GM19467 (cell line): ENCODE results near the gene COX6B2.
"Not testable (repeated sequence)": the region's sequence is repeated elsewhere in the genome, so short reads cannot be mapped to it uniquely, and the experiment has no call there.

Experiments used
- ATAC-seq: cut with Tn5 transposase; IDR thresholded peaks from one replicate; pipeline ENCODE4 v1.9.1; 2021; ENCODE audit warnings: mild to moderate bottlenecking, moderate library complexity; ENCODE audit not compliant: unreplicated experiment

The COX6B2 gene, protein sequence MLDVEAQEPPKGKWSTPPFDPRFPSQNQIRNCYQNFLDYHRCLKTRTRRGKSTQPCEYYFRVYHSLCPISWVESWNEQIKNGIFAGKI

DNA sequence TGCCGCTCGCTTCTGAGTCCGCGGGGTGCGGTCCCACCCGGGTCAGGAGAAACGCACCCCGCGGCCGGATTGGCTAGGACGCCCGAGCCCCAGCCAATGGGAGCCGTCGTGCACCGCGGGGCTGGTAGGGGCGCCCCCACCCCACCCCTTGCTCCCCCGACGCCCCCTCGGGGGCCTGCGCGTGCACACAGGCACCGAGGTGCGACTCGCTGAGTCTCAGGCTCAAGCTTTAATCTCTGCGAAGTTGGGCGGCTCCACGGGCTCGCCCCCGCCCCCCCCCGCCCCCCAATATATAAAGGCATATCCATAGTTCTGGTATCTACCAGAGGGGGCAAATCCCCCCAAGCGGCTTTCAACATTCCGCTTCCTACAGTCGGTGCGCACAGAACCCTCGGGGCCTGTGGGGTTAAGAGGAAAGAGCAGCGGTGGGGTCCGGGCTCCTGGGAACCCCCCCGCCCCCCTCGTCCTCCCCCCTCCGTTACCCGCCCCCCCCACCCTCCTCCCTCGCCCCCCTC lies at the start of gene COX6B2:
TSS of gene COX6B2 (minus strand) at position 22 of the 515 bp plus-strand sequence. CDS start 198 bp downstream, outside the sequence.
- no peak for ATAC-seq

DNA sequence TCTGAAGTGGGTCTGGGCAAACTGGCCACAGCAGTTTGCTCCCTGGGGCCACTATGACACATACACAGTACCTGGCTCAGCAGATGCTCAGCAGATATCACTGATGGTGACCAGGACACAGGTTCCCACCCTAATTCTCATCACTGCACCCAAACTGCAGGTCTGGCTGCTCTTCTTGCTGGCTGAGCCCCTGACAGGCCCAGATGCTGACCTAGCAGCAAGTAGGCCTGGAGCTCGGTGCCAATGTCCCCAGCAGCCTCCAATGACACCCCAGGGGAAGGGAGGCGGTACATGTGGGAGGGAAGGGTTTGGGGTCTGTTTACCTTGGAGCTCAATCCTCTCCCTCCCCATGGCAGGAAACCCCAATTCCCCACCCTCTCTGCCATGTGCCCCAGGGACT lies 48.0 kb upstream of the COX6B2 start:
- no peak for ATAC-seq

DNA sequence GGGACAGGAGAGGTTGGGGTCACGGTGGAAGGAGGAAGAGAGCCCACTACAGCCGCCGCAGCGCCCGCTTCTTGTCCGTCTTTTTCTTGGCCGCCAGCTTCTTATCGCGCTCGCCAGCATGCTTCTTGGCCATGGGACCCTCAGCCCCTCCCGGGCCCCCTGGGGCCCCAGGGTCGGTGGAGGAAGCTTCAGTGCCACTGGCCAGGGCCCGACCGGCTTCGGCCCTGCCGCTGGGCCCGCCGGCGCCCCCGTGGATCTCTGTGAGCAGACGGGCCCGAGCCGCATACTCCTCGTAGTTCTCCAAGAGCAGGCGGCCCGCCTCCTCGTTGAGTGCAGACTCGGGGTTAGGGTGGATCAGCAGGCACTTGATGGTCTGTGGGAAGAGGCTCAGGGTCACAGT lies 46.9 kb upstream of the COX6B2 start:
- not testable (repeated sequence) for ATAC-seq

DNA sequence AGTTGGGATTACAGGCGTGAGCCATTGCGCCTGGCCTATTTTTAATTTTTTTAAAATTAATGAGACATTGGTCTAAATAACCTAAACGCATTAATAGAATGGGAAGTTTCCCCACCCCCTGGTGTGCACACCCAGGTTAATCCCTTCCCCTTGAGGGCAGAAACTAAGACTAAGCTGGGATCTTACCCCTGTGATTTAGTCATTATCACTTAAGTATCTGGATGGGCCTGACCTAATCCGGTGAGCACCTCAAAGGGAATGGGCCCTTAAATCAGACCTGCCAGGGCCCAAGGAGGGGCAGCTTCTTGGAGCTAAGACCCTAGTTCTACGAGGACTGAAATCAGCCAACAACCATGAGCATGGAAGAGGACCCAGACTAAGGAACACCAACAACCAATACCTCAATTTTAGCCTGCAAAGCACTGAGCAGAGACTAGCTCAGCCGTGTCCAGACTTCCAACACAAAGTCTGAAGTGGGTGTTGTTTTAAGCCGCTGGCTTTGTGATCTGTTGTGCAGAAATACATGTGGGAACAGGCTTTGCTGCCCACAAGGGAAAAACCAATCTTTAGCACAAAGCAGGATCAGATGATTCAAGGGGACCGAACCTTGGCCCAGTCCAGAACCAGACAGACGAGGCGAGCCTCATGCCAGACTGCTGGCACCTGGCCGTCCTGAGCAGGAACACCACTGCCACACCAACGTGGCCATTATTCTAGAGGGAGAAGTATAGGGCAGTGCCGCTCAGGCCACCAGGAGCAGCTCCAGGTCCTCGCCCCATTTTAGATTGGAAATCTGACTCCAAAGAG lies 46.0 kb upstream of the COX6B2 start:
- ATAC-seq: no peak

DNA sequence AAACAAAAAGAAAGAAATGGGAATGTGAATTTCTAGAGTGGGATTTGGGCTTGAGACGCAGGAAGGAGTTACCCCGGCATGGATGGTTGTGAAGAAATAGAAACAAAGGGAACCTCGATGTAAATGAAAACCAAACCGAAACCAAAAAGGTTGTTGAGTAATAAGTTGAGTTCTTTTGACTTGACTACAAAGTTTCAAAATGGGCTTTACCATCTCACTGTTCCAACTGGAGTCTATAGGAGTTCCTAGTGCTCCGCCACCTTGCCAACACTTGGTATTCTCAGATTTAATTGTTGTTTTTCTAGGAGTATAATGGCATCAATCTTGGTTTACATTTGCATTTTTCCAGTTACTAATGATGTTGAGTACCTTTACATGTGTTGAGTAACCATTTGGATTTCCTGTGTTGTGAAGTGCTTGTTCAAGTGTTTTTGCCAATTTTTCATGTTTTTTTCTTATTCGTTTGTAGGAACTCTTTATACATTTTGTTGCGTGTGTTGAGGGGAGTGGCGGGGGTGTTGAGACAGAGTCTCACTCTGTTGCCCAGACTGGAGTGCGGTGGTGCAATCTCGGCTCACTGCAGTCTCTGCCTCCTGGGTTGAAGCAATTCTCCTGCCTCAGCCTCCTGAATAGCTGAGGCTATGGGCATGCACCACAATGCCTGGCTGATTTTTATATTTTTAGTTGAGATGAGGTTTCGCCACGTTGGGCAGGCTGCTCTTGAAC lies 43.8 kb upstream of the COX6B2 start:
- no peak for ATAC-seq

DNA sequence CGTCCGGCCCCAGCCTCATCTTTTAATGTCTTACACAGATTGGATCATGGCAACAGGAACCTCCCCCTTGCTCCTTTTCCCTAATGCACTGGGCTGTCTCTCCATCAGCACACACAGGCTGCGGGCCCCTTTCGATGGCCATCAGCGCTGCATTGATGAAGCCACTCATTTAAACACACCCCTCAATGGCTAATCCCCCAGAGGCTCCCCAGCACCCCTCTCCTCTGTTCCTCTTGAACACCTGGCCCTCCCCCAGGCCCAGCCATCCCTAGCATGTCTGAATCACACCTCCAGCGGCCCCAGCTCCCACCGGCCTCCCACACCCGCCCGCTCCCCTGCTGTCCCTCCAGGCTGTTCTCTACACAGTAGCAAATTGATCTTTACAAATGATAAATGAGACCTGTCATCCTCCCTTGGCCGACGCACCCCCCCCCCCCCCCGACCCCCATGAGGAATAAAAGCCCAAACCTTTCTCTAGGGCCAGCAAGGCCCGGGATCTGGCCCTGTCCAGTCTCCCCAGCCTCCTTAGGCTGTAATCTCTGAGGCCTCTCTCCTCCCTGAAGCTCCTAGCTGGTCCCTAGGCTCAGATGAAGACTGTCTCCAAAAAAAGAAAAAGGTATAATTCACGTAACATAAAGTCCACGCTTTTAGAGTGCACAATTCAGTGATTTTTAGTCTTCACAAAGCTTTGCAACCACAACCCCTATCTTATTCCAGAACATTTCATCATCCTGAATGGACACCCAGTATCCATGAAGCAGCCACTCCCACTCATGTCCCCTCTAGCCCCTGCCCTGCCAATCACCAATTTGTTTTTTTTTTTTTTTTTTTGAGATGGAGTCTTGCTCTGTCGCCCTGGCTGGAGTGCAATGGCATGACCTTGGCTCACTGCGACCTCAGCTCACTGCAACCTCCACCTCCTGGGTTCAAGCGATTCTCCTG lies 38.6 kb upstream of the COX6B2 start:
- ATAC-seq: no peak

DNA sequence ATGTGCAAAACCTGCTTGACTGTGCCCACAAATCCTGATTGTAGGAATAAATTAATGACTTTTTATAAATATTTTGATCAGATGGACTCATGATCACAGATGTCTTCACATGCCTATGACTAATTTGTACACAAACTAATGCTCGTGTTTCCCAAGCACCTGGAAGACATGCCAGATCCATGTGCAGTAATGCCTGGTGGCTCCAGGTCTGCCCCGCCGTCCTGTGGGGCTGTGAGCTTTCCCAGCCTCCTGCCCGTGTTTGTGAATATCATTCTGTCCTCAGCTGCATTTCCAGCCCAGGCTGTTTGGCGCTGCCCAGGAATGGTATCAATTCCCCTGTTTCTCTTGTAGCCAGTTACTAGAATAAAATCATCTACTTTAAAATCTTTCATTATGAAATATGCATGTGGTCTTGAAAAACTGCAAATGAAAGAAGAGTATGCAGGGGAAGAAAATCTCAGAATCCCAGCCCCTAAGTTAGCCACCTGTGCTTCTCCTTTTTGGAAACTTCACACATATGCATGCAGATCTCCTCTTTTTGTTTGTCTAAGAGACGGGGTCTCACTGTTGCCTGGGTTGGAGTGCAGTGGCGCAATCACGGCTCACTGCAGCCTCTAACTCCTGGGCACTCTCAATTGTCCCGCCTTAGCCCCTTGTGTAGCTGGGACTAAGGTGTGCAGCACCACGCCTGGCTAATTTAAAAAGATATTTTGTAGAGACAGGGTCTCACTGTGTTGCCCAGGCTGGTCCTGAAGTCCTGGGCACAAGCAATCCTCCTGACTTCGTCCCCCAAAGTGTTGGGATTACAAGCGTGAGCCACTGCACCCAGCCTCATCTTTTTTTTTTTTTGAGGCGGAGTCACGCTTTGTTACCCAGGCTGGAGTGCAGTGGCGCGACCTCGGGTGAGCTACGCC lies 37.4 kb upstream of the COX6B2 start:
- ATAC-seq: no peak

DNA sequence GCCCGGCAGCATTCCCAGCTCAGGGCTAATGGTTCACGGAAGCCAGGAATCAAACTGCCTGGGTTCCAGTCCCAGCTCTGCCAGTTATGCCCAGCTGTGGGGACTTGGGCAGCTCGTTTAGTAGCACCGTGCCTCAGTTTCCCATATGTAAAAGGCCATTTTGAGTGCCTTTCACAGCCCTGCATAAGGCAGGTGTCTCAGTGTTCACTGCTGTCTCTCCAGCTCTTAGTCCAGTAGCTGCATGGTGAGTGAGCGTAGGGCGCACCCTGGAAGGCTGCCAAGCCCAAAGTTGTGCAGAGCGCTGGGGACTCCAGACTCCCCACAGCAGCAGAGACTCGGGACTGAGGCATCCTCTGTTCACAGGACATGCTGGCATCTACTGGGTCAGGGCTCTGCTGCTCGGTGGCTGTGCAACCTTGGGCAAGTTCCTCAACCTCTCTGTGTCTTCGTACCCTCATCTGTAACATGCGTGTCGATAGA lies 36.7 kb upstream of the COX6B2 start:
- no peak for ATAC-seq

DNA sequence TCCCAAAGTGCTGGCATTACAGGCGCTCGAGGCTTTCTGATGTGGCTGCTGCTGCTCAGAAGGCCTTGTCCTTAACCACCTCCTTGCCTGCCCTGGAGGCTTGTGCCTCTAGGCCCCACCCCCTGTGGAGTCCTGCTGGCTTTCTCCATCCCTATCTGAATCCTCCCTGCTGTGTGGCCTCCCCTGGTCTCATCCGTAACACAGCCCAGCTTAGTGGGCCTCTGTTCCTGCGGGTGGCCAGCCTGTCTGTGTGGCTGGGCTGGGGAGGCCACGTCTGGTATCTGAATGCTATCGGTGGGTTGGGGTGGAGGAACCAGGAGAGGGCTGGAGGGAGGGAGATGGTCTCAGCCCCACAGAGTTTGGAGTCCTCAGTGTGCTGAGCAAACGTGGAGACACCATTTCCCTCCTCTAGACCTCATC lies 36.0 kb upstream of the COX6B2 start:
- no peak for ATAC-seq

DNA sequence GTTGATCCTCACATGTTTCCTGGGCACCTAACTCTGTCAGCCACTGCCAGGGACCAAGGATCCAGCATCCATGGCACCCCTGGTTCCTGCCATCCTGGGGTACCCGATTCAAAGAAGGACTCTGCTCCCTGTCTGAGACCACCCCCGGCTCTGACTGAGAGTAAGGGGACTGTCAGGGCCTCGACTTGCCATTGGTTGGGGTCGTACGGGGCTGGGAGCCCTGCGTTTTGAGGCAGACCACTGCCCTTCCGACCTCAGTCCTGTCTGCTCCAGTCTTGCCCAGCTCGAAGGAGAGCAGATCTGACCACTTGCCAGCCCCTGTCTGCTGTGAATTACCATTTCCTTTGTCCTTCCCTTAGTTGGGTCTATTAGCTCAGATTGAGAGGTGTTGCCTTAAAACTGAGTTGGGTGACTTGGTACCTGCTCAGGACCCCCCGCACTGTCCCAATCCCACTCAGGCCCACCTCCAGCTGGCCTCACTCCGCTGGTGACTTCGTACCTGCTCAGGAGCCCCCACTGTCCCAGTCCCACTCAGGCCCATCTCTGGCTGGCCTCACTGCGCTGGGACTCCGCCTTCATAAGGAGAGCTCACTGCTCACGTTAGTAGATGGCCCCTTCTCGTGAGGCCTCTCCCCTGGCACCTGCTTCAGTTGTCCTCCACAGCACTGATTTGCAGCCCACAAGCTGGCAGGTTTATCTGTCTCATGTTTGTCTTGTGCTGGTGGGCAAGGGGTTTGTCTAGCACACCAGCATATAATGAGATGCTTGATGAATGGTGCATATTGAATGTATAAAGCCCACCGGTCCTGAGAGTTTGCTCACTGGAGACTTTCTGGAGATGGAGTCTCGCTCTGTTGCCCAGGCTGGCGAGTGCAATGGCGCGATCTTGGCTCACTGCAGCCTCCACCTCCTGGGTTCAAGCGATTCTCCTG lies 35.1 kb upstream of the COX6B2 start:
- ATAC-seq: no peak

DNA sequence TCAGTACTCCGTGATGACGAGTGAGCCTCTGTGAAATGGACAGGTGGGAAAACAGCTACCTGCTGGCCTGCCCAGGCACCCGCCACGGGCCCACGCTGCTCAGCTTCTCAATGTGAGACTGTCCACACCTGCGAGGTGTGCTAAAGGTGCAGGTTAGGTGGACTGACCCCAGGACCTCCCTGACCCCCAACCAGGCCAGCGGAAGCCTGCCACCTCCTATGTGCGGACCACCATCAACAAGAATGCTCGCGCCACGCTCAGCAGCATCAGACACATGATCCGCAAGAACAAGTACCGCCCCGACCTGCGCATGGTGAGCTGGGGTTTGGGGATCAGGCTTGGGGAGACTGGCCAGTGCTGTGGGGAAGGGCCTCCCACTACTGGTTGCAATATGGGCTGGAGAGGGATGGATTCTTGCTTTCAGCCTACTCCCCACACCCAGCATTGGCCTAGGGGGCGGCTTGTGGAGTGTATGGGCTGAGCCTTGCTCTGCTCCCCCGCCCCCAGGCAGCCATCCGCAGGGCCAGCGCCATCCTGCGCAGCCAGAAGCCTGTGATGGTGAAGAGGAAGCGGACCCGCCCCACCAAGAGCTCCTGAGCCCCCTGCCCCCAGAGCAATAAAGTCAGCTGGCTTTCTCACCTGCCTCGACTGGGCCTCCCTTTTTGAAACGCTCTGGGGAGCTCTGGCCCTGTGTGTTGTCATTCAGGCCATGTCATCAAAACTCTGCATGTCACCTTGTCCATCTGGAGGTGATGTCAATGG lies 33.4 kb upstream of the COX6B2 start:
- no peak for ATAC-seq

DNA sequence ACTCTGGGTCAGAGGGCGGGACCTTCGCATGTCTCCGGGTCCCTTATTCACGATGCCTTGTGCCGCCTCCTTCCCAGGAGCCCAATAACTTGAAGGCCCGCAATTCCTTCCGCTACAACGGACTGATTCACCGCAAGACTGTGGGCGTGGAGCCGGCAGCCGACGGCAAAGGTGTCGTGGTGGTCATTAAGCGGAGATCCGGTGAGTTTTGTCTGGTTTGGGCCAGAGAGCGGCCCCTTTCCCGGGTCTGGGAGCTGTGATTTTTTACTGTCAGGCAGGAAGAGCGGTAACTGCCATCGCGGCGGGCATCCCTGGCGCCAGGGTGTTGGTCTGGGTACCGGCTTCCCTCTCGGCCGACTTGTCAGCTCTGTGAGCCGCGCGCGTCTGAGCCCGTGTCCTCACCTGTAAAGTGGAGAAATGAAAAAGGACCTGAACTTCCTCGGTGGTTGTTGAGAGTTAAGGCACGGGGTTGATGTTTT lies 32.0 kb upstream of the COX6B2 start:
- ATAC-seq: no peak

DNA sequence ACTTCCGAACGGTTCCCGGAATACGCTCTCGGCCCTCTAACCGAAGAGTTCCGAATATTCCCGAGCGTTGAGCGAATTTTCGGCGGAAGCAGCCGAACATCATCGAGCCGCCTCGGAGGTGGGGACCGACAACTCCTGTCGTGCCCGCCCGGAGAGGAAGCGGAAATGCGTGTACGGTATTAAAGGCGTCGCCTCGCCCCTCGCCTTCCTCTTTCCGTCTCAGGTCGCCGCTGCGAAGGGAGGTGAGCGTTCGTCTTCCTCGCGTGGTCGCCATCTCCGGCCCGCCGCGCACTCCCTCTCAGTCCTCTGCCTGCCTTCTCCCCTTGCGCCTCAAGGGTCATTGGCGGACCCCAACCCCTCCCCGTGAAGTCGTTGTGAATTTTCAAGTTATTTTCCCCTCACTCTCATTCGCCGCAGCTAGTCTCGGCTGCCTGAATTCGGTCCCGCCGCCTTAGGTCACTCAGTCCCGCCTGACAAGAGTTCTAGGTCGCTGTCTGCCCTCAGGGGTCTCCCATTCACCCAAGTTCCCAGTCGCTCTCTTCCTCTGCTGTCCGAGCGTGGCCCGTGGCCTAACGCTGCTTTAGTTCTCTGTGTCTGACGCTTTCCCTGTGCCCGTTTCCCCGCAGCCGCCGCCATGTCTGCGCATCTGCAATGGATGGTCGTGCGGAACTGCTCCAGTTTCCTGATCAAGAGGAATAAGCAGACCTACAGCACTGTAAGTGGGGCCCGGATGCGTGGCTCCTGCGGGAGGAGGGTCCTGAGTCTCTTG lies 31.4 kb upstream of the COX6B2 start, which contains the start of gene RPL28:
TSS of gene RPL28 (plus strand) at position 209 of the 769 bp plus-strand sequence. CDS start at position 635, 426 bp downstream.
- ATAC-seq: peak; percentile 68

DNA sequence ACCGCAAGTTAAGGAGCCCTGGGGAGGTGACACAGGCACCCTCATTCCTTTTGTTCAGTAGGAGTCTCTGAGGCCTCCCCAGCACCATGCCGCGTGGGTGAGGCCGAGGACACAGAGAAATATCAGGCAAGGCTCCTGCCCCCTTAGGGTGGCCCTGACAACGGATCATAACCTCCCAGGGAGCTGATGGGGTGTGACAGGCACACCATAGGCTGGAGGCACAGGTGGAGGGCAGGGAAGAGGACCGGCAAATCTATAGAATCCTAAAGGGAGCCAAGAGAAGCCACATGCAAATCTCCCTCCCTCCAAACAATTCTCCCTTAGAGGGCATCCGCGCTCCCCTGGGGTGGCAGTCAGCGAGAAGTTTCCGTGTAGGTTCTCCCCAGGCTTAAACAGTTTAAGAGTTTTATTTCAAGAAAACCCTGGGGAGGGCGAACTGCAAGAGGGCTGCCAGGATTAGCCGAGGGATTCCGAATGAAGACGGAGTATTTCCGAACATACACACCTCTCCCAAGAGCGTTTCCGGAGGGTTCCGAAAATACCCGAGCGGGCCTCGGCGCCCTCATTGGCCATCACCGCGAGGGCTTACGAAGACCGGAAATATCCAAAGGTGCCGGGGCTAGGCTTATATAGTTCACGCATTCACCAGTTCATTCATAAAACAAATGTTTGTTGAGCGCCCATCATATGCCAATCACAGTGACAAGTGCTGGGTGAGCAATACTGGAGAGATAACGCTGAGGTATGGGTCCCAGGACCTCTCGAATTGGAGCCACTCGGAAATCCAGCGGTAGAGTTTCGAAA lies 30.6 kb upstream of the COX6B2 start:
- peak; percentile 50 for ATAC-seq

DNA sequence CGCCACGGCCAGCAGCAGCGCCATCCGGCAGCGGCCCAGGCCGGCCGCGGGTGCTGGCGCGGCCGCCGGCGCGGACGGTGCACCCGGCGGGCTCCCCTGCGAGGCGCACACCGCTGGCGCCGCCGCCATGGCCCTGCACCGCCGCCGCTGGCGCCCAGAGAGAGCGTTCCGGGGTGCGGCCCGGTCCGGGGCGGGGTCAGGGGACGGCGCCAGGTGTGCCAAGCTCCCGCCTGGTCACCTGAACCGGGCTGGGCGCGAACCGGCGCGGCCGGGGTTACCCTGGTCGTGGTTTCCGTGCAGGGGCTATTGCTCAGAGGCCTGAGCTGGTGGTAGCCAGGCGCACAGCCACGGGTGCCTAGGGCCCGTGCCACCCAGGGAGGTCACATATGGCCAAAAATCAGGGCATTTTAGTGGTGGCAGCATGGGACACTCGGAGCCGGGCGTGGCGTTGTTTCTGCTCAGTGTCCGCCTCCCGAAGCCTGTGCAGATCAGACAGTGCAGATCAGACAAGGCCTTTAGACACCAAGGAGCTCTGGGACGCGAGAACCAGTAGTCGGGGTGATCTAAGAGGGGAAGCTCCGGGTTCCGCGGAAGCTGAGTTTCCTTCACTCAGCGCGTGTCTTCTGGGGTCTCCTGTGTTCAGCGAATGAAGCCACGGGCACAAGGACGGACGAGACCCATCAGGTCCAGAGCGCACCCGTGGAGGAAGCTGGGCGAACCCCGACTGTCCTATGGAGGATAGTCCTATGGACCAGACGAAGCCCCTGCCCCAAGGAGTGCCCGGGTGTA lies 29.8 kb upstream of the COX6B2 start, which contains the start of gene TMEM238:
TSS of gene TMEM238 (minus strand) at position 162 of the 789 bp plus-strand sequence. CDS start at position 129, 33 bp downstream.
- ATAC-seq: no peak
